Right renal pelvis (tissue), 4 donors: Measurements from ENCODE around the gene PPAN. TPM values are rescaled to one million over a fixed set of nuclear protein-coding genes. Genes with fewer than 3 reads are reported as not detected.

ENCODE experiments used
- DNase-seq, 4 donors: peaks; one replicate each; pipeline ENCODE4 v3.0.0-alpha.2; 2013; ENCODE audit warnings: low read depth in 4 of 4, low spot score in 3 of 4, missing footprints in 1 of 4
- polyA plus RNA-seq, 4 donors: library from polyadenylated mRNA; unstranded; fragments of 120-200 nt; gene quantifications; one replicate each; pipeline ENCODE4 v1.2.1, GENCODE V29; 2013; ENCODE audit not compliant: insufficient read length in 4 of 4

The PPAN gene
- polyA plus RNA-seq, 4 donors, result 28.6 to 36.4 (median 32.1) TPM

DNA sequence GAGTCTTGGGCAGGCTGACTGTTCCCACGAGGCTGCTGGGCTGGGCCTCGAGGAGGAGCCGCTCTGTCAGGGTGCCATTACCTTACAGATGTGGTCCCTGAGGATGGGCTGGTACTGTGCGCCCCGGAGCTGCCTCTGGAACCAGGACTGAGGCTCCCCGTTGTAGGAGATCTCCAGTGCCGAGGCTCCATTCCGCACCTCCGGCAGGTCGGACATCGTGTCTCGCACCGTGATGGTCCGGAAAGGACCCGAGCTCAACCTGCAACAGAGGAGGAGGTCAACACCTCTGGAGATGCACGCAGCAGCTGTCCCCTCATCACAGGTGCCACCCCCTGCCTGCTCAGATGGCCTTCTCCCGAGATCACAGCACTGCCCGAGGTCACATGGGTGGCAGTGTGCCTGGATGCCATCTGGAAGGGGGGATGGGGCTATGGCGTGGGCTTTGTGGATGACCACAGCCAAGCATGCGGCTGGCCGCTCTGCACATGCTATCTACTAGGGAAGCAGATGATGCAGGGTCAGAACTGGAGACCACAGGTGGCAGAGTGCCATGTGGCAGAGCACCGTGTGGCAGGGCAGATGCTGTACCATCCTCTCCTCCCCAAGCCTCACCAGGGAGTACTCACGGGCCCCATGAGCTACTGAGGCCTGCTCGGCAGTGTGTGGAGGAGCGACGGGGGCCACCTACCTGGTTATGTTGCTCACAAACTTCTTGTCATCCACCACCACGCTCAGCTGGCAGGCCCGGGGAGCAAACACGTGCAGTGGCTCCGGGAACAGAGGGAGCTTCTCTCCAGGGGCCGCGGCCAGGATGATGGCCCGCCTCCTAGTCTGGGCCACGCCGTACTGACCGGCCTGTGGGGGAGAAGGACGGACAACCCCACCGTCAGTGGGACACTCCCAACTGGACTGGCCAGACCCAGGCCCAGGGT lies 31.9 kb downstream of the PPAN start:
- no peak for DNase-seq

DNA sequence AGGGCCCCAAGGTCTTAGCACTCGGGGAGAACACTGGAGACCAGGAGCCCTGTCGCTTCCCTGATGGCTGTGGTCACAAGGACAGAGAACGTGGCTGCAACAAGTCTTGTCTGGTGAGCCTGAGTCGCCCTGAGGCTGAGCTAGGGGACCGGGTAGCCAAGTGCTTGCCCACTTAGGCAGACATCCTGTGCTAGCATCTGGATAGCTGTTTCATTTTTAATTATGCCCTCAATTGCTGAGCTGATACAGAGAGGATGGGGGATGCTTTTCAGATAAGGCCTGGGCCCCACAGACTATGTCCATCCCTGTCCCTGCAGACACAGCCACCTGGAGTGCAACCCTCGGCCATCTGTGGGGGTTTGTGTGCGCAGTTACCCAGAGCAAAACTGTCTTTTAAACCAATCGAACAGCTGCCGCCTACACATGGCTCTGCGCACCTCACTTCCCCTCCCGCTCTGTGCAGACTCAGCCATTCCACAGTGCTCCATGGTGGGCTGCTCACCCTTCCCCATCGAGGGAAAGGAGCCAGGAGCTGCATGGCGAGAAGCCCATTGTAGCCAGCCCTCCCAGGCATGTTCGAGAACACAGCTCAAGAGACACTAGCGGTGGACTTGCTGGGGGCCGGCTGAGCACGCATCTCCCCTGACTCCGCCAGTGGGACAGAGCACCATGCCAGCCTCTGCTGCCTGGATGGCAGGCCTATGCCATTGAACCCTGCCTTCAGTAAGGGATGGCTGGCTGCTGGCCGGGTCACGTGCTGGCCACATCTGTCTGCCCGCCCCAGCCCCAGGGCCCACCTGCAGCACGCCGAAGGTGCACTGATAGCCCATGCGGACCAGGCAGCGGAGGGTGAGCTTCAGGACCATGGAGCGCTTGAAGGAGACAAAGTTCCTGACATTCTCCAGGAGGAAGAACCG lies 33.0 kb downstream of the PPAN start:
- DNase-seq, result no peak

DNA sequence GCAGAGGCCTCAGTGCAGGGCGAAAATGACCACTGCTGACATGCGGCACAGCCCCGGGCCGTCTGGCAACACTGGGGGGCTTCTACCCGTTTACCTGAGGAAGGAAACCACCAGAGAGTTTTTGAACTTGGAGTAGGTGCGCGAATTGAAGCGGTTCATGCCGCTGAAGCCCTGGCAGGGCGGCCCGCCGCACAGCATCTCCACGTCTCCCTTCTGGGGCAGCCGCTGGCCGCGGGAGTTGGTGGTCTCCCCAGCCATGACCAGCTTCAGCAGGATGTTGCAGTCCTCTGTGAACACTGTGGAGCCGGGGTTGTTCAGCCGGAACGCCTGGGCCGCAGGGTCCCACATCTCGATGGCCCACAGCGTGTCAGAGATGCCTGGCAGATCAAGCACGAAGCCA lies 33.8 kb downstream of the PPAN start:
- DNase-seq, result no peak

DNA sequence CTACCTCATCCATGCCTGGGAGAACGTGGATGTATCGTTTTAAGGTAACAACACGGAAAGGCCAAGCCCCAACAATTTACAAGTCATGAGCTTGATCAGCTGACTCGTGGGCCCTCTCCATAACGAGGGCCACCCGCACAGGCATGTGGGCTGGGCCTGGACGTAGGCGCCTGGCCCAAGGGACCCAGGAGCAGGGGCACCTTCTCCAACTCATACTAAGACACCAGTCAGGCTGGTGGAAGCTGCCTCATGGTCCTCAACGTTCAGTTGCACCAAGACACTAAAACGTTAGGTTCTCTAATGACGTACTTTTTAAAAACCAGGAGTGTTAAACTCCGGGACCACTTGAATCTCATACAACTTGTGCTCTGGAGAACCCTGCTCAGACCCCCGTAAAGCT lies 35.3 kb downstream of the PPAN start:
- DNase-seq, result no peak

DNA sequence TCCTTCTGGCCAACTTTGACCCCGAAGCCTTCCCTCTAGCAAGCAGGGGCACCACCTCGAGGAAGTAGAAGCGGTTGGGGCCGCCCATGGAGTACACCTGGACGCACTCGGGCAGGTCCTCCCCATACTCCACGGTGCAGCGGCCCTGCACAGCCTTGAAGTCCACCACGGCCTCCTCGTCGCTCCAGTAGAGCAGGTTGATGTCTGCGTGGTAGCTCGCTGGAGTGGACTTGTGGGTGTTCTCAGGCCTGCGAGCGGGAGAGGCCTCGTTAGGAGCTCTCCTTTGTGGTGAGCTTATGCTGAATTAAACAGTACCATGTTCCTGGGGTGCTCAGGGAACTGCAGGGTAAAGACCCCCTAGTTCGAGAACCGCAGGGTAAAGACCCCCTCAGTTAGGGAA lies 35.8 kb downstream of the PPAN start:
- DNase-seq, result no peak

DNA sequence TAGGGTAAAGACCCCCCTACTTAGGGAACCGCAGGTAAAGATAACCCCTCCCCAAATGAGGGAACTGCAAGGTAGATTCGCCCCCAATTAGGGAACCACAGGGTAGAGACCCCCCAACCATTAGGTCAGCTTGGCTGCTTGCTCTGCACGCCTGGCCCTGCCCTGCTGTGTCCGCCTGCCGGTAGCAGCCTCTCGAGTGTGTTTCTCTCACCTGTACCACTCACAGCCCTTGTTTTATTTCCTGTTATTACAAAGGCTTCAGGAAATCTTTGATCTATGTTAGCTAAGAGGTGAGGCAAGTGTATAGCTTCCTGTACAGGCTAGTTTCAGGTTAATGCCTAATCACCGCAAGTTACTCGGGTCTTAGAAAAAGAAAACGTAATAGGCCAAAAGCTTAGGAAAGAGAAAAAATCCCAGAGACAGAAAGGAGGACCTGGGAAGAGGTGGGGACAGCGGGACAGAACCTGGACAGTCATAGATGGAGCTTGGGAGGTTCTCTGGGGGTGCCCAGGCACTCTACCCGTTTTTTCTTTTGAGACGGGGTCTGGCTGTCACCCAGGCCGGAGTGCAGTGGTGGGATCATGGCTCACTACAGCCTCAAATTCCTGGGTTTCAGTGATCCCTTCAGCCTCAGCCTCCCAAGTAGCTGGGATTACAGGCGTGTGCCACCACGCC lies 36.7 kb downstream of the PPAN start:
- DNase-seq, result no peak

DNA sequence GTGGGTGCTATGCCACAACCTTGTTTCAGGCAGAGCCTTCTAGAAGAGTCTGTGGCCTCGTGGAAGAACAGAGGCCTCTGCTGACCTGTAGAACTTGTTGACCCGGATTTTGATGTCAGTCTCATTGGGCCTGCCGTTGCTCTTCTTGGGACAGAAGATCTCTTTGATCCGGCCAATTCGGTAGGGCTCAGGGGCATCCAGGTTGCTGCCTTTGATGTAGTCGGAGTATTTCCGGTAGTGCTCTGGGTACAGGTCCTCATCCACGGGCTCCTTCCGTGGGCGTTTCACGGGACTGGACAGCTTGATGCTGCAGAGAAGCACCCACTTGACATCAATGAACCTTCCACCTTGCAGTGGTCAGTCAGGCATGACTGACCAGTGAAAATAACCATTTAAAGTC lies 37.5 kb downstream of the PPAN start:
- no peak for DNase-seq

DNA sequence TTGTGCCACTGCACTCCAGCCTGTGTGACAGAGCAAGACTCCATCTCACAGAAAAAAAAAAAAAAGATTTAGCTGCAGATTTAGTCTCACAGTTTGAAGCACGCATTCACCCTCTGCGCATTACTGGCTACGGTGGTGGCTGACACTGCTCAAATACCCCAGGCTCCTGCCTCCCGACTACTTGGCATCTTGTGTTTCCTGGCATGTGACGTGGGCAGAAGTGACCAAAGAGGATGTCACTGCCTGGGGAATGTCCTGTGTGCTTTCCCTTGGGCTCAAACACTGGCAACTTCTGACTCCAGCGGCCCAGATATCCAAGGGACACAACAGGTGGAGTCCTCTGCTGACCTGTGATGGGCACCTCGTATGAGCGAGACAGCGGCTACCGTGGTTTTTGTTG lies 38.2 kb downstream of the PPAN start:
- DNase-seq, result no peak

DNA sequence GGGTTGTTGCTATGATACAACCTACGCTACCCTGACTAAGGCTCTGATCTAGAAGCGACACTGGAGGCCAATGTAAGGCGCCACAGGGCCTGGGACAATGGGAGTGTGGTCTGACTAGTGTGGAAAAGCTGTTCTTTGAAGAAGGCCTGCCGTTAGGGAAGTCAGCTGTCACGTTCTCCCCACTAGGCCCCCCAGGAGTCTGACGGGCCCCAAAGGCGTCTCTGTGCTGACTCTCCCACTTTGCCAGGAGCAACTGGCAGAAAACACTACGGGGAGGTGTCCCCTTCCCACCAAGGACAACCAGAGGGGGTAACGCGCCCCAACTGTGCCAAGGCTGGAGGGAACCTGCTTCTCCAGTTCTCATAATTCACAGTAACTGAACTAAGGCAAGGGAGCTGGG lies 38.9 kb downstream of the PPAN start:
- no peak for DNase-seq

DNA sequence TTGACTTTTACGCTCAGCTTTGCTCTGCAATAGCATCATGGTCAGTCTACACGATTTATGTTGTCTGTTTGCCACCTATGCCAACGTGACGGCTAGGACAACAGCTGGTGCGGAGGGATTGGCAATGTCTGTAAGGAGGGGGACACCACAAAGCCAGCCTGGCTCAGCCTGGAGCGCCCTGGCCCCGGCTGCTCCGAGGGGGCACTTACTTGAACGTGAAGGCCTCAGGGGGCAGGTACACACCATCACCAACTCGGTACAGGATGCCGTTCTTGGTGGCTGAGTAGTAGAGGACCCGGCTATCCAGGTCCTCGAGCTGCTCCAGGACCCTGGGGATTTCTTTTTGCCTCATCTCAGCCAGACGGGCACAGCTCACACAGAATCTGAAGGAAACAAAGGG lies 40.0 kb downstream of the PPAN start:
- no peak for DNase-seq

DNA sequence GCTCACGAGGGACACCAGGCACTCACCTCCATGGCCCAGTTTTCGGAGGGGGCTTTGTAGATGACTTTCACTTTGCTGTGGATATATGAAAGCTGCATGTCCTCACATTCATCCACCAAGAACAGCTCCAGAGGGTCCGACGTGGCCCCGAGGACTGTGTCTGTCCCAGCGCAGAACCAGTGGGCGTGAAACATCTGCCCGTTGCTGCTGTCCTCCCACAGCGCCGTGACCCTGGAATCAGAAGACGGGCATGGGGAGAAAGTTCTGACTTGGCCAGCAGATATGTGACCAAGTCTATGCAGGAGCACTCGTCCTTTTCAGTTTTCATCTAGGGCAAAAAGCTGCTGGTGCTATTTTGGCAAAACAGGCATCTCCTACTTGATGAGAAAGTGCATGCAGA lies 43.3 kb downstream of the PPAN start:
- no peak for DNase-seq

DNA sequence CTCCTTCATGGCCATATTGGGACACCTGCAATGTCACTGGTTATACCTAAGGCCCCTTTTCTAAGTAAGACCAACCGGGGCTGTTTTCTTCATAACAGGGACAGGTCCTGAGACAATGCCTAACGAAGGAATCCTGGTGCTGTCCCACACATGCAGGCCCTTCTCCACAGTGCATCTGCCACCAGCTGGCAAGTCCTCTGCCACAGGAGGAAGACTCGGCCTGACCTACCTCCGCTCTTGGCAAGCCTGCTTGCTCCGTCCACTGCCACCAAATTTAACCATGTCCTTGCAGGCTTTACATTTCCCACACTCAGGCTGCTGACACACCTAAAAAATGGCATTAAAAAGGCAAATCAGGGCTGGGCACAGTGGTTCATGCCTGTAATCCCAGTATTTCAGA lies 45.4 kb downstream of the PPAN start:
- DNase-seq, result no peak

DNA sequence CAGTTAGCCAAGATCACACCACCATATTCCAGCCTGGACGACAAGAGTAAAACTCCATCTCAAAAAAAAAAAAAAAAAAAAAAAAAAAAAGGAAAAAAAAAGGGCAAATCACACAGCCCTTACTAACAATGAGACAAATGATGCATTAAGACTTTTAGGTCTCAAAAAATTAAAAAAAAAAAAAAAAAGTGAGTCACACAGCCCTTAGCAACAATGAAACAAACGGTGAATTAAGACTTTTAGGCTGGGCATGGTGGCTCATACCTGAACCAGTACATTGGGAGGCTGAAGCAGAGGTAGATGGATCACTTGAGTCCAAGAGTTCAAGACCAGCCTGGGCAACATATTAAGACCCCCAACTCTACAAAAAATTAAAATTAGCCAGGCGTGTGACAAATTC lies 45.9 kb downstream of the PPAN start:
- no peak for DNase-seq

DNA sequence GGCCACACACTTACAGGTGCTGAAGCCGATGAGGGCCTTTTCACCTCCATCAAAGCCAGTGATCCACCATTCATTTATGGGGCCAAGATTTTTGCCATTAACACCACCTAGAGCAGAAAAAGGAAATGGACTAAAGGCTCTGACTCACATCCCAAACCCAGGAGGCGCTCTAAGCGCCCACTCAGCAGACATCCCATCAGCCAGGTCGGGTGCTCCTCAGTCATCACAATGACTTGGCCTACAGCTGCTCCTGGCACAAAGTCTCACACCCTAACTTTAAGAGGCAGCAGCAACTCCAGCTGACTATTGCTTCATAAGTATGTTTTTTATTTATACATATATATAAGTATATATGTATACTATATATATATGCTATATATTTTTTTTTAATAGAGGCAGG lies 49.7 kb downstream of the PPAN start:
- DNase-seq, result no peak

DNA sequence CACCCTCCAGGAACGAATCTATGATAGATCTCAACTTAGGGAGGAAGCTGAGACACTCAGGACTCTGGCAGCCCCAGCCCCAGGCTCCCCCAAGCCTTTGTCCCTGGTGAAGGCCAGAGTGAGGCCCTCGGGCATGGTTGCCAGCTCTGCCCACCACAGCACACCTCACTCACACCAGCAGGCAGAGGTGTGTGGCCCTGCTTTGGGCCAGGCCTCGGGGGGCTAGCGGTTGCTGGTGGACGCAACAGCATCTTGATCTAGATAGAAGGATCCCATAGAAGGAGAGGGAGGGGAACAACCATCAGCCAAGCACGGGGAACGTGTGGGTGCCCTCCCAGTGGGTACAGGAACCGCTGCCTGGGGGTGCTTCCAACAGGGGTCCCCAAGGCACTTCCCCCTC lies 51.9 kb downstream of the PPAN start:
- no peak for DNase-seq

DNA sequence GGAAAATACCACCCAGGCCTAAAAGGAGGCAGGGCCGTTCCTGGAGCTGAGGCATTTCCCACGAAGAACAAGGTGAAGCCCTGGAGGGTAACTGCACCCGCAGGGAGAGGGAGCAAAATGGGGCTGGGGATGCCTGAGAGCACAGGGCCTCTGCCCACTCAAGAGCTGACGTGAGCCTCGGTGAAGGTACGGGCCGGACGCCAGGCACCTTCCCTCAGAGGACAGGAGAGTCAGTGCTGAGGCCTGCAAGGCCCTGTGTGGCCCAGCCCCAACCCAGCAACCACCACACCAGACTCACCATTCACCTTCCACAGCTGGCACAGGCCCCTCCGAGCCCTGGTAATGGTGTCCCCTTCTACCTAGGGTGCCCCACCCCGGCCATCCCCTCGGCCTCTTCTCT lies 52.3 kb downstream of the PPAN start:
- DNase-seq, result no peak

DNA sequence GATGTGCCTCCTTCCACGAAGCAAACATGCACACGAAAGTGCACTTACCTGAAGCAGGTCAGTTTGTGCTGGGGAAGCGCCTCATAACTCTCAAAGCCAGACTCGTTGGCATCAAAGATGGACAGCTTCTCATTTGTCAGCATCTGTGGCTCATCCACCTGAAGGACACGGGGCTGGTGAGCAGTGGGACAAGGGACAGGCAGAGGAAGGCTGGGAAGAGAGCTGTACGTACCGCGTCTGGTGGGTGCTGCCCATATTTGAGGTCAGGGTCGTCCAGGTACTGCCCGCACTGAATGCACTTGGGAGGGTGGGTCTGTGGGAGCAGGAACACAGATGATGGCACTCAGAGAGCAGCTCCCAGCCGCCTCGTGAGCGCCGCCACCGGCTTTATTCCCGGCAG lies 53.4 kb downstream of the PPAN start:
- DNase-seq, result no peak
